NB4 (cell line): ENCODE measurements around the gene CEP192.

Experiments used
- DNase-seq: peaks from one replicate; pipeline ENCODE4 v3.0.0; 2010; ENCODE audit warnings: low read depth
- H3K4me3 ChIP-seq: one replicate; pipeline ENCODE4 v1.5.1; 2011; ENCODE audit warnings: mild to moderate bottlenecking, low read depth, low read length, moderate library complexity
- MYC ChIP-seq: IDR thresholded peaks from 2 replicates; pipeline ENCODE4 v1.6.1; 2011; ENCODE audit warnings: low read depth, low read length
- POLR2A ChIP-seq: IDR thresholded peaks from 2 replicates; pipeline ENCODE4 v1.6.1; 2011; ENCODE audit warnings: mild to moderate bottlenecking; ENCODE audit not compliant: insufficient read length; ENCODE audit errors: extremely low read depth
- TF ChIP-seq, protein P1 (sequence below): IDR thresholded peaks from one replicate; pipeline ENCODE4 v1.5.1; 2012; ENCODE audit warnings: low read depth, low read length
- TF ChIP-seq, protein P2 (sequence below): IDR thresholded peaks from 2 replicates; pipeline ENCODE4 v1.6.1; 2011; ENCODE audit warnings: low read depth, low read length

The CEP192 gene

DNA sequence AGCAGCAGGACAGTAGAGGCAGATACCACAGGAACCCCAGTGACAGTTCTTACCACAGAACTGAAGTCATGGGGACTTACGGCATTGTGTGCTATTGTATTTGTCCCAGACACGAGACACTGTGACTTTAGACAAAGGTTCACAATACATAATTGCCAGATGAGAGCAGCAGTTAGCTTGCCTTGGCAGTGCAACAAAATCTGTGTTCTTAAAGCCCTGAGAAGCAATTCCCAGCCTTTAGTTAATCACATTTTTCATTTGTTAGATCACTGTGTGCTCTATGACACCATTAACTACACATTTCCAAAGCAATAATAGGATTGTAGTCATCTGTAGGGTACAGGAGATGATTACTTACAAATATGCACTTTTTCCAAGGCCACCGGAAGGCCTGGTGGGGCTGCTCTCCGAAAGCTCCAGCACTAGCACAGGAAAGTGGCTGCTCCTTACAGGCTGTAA, 129.8 kb downstream of the CEP192 start:
- H3K4me3 ChIP-seq, result no peak overlapping the region
- TF ChIP-seq, protein P1, sequence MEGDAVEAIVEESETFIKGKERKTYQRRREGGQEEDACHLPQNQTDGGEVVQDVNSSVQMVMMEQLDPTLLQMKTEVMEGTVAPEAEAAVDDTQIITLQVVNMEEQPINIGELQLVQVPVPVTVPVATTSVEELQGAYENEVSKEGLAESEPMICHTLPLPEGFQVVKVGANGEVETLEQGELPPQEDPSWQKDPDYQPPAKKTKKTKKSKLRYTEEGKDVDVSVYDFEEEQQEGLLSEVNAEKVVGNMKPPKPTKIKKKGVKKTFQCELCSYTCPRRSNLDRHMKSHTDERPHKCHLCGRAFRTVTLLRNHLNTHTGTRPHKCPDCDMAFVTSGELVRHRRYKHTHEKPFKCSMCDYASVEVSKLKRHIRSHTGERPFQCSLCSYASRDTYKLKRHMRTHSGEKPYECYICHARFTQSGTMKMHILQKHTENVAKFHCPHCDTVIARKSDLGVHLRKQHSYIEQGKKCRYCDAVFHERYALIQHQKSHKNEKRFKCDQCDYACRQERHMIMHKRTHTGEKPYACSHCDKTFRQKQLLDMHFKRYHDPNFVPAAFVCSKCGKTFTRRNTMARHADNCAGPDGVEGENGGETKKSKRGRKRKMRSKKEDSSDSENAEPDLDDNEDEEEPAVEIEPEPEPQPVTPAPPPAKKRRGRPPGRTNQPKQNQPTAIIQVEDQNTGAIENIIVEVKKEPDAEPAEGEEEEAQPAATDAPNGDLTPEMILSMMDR, result no peak
- TF ChIP-seq MYC, result no peak
- TF ChIP-seq POLR2A, result no peak
- TF ChIP-seq, protein P2, sequence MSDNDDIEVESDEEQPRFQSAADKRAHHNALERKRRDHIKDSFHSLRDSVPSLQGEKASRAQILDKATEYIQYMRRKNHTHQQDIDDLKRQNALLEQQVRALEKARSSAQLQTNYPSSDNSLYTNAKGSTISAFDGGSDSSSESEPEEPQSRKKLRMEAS, result no peak
- no peak for DNase-seq

DNA sequence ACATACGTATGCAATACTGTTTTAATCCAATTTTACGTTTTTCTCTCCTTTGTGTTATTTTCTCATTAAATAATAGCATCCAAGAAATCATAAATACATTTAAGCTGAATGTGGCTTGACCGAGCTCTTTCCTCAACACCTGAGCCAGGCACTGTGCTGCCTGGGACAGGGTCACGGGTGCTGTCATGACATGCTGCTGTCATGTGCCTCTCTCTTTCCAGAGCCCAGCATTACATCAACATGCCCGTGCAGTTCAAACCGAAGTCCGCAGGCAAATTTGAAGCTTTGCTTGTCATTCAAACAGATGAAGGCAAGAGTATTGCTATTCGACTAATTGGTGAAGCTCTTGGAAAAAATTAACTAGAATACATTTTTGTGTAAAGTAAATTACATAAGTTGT, 133.2 kb downstream of the CEP192 start:
- TF ChIP-seq, protein P1, result no peak
- no peak for TF ChIP-seq MYC
- TF ChIP-seq, protein P2, result no peak
- no peak for TF ChIP-seq POLR2A
- H3K4me3 ChIP-seq, result no peak overlapping the region
- DNase-seq, result no peak

DNA sequence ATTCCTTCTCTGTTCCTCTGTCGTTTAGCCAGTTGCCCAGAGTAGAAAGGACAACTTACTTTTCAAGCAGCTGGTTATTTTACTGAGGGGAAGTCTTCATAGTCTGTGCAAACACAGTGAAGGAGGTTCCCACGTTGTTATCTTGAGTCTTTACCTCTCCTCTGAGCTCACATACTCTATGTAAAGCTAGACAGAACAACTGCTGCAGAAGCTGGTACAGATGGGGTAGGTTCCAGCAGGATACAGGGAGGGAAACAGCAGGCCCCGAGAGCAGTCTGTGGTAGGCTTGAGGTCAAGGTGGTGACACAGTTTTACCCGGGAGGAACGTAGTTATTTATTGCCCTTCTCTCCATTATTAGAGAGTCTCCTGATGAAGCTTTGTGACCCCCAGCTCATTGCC, 134.0 kb downstream of the CEP192 start:
- no peak for TF ChIP-seq POLR2A
- TF ChIP-seq MYC, result no peak
- TF ChIP-seq, protein P1, result no peak
- TF ChIP-seq, protein P2, result no peak
- H3K4me3 ChIP-seq, result no peak overlapping the region
- no peak for DNase-seq

DNA sequence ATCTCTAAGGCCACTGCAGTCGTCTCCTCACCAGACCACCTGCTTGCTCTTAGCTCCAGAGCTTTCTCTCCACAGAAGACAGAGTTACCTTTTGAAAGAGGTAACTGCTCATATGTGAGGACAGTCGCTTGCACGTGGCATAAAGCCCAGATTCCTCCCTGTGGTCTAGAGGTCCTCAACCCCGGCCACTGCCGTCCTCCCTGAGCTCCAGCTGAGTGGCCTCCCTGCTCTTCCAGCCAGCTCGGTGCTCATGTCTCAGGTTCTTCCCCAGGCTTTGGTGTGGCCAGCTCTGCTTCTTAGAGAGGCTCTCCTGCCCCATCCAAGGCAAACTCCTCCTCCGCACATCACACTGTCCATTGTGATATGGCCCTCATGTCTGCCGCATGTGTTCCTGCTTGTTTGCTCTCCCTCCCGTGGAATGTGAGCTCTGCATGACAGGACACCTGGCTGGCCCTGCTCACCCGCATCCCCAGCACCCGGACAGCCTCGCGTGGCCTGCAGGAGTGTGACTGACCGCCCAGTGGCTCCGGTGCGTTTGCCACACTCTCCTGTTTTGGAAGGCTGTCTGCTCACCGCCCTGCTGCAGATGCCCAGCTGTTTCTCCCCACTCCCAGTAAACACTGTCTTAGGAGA, 135.9 kb downstream of the CEP192 start:
- DNase-seq, result no peak
- TF ChIP-seq POLR2A (no peak), MYC (no peak)
- TF ChIP-seq, protein P1, result no peak
- TF ChIP-seq, protein P2, result no peak
- no peak overlapping the region for H3K4me3 ChIP-seq

DNA sequence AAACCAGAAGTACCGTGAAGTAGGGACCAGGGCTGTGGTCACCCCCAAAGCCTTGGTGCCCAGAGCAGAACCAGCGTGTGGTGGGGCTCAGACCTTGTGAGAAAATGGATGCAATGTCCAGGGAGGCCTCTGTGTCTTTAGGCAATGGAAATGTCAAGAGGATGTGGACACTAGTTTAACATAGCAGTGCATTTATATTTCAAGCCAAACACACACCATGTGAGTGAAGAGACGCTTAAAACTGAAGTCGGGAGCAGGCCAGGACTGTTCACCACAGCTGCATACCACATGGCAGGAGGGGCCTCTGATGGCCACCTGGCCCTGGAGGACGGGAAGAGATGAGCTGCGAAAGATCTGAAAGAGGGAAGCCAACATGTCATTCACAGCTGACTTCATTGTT, 140.1 kb downstream of the CEP192 start:
- no peak for DNase-seq
- TF ChIP-seq, protein P1, result no peak
- no peak for TF ChIP-seq POLR2A
- TF ChIP-seq, protein P2, result no peak
- TF ChIP-seq MYC, result no peak
- no peak overlapping the region for H3K4me3 ChIP-seq
